GM12801 (cell line): Measurements from ENCODE around the gene CD3D.

Experiments
- TF ChIP-seq, protein P1 (sequence below): IDR thresholded peaks from one replicate; pipeline ENCODE4 v1.5.1; 2011; ENCODE audit warnings: control low read depth; ENCODE audit not compliant: insufficient read length; ENCODE audit errors: extremely low read depth

The CD3D gene

DNA sequence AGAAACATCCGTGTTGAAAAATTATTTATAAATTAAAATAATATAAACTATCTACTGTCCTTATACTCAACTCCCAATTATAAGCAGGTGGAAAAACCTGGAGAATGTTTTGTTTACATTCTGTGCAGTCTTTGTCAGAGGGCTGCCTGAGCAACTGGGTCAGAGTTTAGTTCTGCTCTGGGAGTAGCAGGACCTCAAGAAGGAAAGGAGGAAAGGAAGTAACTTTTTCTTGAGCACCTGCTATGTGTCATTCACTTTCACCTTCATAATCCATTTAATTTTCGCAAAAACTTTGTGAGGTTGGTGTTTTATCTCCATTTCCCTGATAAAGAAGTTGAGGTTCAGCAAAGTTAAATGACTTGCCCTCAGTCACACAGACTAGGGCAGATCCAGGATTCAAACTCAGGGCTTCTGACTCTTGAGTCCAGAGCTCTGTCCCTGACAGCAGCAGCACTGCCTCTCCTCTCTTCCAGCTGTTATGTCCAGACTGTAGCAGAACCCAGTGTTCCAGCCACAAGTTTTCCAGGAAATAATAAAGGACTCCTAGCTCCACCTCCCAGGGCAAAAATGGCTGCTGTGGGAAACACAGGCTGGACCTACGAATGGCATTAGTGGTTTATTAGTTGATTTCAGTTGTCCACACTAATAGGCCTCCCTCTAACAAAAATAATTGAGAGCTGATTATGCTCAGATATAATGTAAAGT is 31.6 kb downstream of the CD3D start:
- TF ChIP-seq, protein P1, sequence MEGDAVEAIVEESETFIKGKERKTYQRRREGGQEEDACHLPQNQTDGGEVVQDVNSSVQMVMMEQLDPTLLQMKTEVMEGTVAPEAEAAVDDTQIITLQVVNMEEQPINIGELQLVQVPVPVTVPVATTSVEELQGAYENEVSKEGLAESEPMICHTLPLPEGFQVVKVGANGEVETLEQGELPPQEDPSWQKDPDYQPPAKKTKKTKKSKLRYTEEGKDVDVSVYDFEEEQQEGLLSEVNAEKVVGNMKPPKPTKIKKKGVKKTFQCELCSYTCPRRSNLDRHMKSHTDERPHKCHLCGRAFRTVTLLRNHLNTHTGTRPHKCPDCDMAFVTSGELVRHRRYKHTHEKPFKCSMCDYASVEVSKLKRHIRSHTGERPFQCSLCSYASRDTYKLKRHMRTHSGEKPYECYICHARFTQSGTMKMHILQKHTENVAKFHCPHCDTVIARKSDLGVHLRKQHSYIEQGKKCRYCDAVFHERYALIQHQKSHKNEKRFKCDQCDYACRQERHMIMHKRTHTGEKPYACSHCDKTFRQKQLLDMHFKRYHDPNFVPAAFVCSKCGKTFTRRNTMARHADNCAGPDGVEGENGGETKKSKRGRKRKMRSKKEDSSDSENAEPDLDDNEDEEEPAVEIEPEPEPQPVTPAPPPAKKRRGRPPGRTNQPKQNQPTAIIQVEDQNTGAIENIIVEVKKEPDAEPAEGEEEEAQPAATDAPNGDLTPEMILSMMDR, result no peak

DNA sequence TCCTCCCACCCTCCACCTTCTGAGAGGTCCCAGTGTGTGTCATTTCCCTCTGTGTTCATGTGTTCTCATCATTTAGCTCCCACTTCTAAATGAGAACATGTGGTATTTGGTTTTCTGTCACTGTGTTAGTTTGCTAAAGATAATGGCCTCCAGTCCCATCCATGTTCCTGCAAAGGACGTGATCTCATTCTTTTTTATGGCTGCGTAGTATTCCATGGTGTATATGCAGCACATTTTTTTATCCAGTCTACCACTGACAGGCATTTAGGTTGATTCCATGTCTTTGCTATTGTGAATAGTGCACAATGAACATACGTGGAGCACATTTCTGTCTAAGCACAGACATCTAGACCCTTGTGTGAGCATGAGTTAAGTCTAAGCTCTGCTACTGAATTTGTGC is 32.2 kb downstream of the CD3D start:
- TF ChIP-seq, protein P1, result no peak

DNA sequence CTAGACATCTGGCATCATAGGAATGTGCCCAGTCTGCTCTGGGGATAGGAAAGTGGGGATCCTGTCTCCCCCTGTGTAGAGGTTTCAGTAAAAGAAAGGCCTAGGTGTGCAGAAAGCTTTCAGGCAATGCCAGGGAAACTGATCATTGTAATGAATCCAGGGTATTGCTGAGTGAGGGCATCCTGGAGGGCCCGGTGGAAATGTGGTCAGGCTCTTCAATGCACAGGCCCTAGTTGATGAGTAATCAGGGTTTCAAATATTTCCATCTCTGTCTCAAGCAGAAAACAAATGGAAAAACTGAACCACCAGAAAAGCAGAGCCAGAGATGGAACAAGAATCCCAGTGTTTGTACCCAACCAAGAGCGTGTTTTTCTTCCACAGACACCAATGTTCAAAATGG is 35.9 kb downstream of the CD3D start:
- TF ChIP-seq, protein P1, result no peak

DNA sequence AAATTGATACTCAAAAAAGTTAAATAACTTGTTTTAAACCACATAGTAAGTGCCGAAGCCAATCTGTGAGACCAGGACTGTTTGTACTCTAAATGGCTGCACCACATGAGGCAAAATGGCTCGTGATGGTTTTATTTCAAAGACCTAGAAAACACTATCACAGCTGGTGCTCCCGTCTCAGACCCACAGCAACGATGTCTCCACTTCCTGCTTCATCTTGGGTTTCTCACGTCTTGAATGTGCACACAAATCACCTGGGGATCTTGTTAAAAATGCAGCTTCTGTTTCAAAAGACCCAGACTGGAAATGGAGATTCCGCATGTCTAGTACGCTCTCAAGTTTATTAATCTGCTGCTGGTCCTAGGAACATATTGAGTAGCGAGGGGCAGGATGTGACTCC is 36.8 kb downstream of the CD3D start:
- TF ChIP-seq, protein P1, result no peak

DNA sequence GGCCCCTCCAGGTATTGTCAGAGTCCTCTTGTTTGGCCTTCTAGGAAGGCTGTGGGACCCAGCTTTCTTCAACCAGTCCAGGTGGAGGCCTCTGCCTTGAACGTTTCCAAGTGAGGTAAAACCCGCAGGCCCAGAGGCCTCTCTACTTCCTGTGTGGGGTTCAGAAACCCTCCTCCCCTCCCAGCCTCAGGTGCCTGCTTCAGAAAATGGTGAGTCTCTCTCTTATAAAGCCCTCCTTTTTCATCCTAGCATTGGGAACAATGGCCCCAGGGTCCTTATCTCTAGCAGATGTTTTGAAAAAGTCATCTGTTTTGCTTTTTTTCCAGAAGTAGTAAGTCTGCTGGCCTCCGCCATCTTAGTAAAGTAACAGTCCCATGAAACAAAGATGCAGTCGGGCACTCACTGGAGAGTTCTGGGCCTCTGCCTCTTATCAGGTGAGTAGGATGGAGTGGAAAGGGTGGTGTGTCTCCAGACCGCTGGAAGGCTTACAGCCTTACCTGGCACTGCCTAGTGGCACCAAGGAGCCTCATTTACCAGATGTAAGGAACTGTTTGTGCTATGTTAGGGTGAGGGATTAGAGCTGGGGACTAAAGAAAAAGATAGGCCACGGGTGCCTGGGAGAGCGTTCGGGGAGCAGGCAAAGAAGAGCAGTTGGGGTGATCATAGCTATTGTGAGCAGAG is 37.8 kb downstream of the CD3D start, which contains the start of gene CD3E:
Gene CD3E, plus strand, starts transcription at position 163 of the 681 bp plus-strand sequence. Its CDS starts 223 bp downstream, at position 386.
- TF ChIP-seq, protein P1, result no peak

DNA sequence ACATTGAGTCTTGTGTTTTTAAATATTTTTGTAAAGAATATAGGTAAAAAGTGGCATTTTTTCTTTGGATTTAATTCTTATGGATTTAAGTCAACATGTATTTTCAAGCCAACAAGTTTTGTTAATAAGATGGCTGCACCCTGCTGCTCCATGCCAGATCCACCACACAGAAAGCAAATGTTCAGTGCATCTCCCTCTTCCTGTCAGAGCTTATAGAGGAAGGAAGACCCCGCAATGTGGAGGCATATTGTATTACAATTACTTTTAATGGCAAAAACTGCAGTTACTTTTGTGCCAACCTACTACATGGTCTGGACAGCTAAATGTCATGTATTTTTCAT is 38.3 kb downstream of the CD3D start:
- TF ChIP-seq, protein P1, result no peak

DNA sequence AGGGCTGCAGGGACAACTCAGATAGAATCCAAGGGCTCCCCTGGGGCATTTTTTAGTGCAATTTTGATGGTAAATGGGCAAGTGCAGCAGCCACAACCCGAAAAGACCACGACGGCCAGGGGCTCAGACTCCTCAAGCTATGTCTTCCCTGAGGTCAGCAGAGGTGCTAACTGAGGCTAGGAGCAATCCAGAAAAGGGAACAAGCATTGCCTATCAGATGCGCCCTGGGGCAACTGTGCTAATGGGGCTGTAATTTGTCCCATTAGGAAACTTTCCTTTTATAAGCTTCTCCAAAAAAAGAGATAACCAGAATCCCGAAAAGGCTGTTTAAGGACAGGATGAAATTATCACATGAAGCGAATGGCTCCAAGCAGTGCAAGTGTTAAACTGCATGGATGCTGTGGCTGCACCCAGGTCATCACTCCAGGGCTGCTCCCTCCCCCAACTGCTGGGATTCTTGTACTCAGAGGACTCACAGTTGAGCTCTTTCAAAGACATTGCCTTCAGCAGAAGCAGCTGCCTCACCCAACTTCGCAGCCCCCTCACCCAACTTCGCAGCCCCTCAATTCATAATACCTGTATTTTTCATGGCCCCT is 40.8 kb downstream of the CD3D start:
- TF ChIP-seq, protein P1, result no peak
